Dedifferentiated amniotic fluid mesenchymal stem cell (primary cell): ENCODE data around the gene ATXN7L1.
A peak's percentile ranks its signal among the peaks of the same experiment; 100 is the strongest.

Experiments used
- DNase-seq: peaks from one replicate; pipeline ENCODE4 v3.0.0-alpha.2; 2016; ENCODE audit errors: extremely low spot score

Gene ATXN7L1

DNA sequence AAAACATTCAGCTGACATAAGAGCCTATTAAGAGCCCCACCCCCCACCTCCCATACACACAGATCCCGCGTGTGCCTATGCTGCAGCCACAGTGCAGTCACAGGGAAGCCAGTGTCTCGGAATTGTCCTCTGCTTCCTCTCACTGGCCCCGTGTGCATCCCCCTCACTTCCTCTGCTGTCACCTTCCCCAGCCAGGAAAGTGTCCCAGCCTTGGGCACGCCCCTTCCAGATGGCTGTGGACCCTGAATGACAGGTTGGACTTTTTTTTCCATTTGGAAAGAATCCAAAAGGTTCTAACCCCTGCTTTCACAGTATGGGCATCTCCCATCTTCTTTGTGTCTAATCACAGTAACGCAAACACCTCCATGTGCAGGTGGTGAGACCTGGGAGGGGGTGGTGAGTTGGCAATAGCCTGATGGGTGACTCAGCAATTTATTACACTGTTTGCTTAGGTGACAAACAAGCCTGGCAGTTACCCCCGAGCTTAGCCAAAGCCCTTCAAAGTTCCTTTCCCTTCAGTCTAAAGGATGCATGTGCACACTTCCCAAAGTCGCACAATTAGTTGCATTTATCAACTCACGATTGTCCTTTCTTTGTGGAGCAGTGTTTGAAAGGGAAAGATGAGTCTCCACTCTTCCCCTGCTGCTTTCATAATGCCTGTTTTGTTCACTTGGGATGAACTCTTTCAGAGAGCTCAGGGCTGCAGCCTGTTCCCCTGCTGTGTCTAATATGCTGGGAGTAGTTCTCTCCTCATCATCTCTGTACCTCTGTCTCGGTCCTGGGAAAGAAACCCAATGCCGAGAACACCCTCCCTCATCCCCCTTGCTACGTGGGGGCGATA, 227.6 kb downstream of the ATXN7L1 start:
- no peak for DNase-seq

DNA sequence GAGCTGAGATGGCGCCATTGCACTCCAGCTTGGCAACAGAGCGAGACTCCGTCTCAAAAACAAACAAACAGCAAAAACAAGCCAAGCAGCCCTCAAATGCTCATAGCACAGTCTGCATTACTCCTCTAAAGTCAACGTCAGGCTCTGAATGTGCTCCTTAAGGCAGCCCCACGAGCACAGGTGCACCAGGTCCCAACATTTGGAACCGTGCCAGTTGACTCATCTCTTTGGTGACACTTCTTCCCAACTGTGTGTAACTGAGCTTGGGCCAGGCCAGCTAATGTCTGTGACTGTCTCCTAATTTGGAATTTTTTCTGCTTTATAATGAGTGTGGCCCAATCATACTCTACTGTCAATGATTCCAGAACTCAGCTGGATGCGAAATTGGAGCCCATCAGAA, 228.8 kb downstream of the ATXN7L1 start:
- DNase-seq: no peak

DNA sequence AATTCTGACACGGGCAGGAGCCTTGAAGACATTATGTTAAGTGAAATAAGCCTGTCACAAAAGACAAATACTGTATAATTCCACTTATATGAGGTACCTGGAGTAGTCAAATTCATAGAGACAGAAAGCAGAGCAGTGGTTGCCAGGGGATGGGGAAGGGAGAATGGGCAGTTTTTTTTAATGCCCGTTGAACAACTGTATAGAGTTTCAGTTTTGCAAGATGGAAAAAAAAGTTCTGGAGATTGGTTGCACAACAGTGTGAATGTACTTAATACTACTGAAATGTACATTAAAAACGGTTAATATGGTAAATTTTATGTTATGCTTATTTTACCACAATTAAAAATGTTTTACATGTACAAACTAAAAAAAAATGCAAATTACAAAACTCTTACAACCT, 231.5 kb downstream of the ATXN7L1 start:
- DNase-seq: no peak

DNA sequence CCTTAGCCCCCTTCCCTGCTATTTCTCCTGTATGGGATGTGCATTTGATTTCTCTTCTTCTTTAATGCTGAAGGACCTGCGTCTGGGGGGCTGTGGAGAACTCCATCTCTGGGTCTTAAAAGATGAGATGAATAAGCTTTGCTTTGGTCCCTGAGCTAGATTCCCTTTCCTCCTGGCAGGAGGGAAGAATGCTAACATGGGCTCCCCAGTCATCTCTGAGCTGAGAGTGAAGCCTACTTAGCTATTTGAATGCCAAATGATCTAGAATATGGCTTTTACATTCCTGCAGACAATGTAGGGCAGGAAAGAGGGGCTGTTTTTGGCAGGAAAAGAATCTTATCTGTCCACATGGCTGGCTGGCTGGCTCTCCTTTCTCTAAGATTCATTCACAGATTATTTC, 232.5 kb downstream of the ATXN7L1 start:
- no peak for DNase-seq

DNA sequence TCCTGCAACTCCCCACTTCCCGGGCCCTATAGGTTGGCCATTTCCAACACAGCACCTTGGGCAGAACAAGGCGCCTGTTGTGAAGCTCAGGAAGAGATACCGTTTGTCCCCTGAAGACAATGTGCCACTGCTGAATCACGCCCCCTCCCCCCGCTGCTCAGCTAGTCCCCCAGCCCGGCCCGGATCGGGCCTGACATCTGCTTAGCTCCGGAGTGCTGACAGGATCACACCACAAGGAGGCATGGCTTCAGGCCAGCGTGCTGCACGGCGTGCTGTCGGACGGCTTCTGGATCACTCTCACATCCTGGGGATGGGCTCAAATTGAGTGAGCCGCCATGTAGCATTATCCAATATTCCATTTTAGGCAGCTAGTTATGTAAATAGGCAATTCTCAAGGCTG, 233.0 kb downstream of the ATXN7L1 start:
- no peak for DNase-seq

DNA sequence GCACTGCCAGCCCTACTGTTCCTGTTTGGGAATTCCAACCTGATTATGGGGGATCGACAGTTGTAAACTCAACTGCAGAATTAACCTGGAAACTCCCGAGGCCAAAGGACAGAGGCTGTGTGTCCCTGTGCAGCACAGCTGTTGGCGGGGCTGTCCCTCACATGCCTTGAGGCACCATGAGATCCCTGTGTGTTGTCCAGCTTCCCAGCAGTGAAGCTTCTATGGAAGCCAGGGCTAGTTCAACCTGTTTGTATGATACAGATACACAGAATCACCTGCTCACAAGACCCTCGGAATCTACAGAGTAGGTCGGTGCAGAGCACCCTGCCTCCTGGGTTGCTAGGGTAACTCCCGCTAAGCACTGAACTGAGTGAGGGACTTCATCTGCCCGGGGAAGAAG, 234.1 kb downstream of the ATXN7L1 start:
- no peak for DNase-seq

DNA sequence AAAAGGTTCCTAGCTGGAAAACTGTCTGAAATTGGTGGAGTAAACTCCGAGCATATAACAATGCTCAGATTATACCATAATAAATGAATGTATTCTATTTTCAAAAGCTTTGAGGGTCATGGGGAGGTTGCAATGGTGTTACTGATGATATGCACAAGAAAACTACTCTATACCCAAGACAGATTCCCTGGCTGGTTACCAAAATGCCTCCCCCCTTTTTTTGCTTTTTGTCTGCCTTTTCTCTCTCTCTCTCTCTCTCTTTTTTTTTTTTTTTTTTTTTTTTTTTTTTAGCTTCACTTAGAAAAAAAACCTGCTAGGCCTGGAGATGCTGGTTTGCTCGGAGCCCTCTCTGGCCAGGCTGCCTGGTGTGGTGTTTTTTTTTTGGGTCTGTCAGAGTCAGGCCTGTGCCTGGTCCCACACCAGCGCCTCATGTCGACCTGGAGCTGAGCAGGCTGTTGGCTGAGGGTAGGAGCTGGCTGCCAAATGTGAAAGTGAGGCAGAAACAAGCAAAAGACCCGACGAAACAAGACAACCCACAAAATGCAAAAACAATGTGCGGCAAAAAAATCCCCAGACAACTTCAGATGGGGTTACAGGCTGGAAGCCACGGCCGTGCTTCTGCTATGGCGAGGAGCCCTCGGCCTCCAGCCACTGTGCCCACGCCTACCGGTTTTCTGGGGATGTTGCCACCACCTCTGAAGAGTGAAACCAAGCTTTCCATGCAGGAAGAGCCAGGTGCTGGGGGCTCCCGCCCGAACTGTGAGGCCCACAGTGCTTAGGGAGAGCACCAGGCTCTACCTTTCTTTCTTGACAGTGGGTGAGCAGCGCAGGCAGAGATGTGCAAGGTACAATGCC, 235.2 kb downstream of the ATXN7L1 start:
- no peak for DNase-seq

DNA sequence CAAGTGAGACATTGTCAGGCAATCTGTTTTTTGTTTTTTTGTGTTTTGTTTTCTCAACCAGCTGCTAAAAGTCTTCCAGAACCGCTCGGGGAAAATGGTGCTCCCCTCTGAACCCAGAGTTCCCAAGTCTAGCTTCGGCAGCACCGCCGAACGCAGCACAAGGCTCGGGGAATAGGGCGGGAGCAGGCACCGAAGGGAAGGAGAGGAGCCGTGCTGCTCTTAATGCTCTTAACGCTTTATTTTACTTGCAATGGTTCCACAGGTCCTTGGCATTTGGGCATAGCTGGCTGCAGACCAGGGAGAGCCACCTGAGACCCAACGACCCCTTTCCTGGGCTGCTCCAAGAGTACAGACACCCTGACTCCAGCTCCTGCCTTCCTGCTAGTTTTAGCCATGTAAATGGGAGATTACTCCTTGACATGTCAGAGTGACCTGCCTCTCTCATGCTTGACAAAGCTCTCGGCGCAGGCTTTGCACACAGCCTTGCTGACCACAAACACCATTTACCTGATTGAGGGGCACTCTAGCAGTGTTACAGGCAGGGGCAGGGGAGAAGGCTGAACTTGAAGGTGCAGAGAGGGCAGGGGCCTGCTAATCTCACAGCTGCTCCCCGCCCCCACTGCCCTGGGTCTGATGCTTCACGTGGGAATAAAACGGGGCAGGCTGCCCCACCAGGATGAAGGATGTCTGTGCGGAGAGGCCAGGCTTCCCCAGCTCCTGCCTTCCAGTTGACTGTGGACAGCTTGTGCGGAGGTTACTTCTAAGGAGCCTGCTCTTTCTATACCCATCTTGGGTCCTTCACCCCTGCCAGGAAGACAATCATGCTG, 236.5 kb downstream of the ATXN7L1 start:
- no peak for DNase-seq

DNA sequence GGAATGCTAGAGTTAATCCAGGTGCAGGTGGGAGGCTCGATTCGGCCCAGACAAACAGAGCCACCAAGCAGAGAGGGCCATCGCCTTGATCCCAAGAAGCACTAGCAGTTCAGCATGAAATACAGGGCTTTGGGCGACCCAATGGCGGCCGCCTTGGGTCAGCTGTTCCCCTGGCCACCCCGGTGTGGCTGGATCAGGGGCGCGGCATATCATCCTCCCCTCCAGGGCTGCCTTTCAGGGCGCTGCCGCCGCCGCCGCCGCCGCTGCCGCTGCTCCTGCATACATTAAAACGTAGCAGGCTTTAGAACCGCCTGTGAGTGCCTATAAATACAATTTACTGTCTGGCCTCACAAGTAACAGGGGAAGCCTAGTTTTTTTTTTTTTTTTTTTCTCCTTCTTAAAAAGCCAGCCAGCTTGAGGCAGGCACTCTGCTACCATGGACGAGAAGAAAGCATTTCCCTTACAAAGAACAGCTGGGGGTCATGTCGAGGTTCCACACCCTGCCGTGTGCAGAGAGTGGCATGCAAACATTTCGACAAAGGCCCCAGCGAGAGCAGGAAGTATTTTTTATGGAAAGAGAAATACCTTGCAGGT, 237.4 kb downstream of the ATXN7L1 start:
- no peak for DNase-seq

DNA sequence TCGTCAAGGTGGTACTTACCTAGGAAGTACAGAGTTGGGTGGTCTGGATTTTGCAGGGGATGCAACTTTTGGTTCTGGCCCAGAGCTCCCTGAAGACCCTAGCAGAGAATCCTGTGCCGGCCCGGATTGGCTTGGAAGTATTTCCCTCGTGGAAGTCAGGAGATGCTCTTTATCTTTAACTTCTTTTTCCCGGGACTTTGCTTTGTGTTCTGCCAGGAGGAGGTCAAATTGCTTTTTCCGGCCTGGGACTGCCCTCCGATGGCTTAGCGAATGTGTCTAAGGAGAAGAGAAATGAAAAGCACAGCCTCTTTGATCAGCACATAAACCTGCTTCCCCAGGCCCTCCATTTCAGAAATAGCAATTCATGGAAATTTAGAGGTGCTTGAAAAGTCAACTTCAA, 238.1 kb downstream of the ATXN7L1 start:
- DNase-seq: no peak

DNA sequence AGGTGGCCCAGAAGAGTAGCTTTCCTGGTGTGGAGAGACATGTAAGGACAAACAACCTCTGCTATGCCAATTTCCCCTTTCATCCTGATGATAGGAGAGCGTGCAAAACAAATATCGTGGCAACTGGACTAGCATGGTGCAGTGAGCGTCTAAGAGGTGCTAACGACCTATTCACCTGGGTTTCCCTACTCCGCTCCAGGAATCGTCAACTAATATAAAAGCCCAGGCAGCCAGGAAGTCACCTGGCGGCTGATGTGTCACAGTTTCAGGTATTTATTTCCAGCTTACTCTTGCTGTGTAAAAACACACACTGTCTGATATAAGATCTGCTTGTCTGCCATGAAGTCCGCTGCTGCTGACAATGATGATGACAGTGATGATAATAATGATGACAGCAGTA, 238.6 kb downstream of the ATXN7L1 start:
- DNase-seq: no peak

DNA sequence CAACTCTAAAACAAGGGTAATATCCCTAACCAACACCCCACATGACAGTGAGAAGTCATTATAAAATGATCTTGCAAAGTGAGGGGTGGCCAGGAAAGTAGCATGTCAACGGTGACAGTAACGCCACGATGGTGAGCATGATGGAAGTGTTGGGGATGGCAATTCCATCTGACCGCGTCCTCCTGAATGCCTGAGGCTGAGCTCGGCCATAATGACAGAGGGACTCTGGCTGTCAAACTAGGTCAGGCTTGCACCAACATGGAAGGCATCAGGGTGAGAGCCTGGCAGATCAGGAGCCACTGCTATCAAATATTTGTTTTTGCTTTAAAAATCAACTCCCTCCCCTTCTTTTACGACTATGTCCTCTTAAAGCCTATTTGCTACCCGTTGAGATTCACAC, 239.4 kb downstream of the ATXN7L1 start:
- DNase-seq: no peak

DNA sequence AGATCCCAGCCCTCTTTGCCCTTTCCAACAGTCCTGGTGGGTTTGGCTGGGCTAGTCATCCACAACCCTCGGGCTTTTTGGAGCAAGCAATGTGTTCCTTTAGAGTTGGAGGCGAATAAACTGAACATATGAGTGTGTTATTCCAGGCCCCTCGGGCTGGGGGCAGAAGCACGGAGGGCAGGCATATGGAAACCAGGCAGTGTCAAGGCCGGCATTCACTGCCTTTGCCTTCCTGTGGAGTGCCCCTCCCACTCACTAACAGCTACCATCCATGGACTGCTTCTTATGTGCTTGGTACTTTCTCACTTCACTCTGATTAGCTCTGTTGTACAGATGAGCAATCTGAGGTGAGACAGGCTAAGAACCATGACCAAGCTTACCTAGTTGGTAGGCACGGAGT, 241.2 kb downstream of the ATXN7L1 start:
- DNase-seq: no peak

DNA sequence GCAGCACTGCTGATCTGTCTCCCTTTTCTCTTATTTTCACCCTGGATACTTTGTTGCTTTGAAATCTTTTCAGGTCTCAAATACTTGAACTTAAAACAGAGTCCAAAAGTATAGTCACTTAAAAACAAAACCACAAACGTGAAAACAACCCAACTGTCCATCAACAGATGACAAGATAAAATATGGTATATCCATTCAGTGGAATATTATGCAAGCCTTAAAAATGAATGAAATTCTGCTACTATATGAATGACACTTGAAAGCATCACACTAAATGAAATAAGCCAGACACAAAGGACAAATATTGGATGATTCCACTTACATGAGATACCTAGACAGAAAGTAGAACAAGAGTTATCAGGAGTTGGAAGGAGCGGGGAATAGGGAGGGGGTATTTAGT, 250.4 kb downstream of the ATXN7L1 start:
- DNase-seq: no peak

DNA sequence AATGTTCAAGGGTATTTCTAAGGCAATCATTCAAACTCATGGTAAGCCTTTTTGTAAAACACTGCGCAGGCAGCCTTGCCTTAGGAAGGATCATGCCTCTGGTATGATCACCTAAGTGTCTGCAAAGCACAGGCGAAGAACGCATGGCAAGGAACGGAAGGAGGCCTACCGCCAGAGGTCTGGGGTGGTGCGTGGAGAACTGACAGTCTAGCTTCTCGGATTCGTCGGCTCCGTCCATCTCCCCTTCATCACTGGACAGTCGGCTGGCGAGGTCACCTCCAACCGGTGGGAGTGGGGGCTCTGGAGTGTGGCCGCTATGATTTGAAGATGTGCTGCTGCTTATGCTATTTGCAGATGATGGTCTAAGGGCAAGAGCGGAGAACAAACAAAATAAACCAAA, 252.5 kb downstream of the ATXN7L1 start:
- DNase-seq: no peak

DNA sequence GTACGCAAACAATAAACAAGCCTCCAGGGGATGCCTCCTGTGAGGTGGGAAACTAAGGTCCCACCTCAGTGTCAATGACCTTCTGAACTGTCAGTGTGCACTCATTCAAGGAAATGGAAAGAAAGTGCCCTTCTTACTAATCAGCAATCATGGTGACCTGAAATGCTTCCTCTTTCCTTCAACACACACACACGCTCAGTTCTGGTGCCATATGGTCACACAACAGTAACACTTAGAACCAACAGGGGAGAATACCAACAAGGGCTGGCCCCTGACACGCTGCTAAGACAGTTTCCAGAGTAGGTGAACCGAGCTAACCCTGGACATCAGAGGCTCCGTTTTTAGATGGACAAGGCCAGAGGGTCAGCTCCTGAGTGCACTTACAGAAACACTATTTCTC, 253.0 kb downstream of the ATXN7L1 start:
- DNase-seq: no peak

DNA sequence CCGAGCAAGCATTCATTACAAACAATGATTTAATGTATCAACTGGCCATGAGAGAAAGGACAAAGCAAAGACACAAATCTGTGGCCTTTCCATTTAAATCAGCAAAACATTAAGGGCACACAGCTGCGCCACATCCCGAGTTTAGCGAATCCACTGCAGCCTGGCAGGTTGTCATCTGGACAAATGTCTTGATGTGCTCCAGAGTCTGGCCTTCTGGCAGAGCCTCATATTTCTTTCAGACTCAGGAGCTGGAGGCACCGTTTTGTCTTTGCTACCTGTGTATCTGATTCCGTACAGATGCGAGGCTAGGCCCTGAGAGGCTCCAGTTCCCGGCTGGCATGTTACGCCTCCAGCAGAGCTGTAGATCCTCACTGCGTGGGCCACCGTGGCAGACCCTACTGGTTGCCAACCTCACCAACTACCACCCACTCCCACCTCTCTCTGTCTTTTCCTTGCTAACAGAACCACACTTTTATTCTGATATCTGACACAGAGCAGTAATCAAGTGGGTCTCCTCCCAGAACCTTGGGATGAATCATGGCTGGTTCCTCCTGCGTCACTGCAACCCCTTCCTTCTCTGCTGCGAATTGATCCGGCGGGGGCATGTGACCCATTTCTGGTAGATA, 254.2 kb downstream of the ATXN7L1 start:
- no peak for DNase-seq

DNA sequence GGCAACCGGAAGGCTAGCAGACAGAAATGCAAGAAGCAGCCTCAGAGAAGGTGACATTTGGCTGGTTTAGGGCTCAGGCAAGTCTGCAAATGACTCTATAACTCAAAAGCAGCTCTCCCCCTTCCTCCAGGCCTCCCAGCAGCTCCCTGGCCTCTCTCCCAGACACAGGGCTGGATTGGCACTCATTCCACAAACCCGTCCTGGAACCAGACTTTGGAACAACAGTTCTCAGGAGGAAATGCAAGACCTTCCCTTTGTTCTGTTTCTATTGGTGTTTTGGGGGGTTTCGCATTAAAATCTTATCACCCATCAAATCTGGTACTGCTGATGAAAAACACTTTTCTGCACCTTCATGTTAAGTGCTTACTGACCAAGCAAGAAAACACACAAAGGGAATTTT, 254.8 kb downstream of the ATXN7L1 start:
- DNase-seq: peak; percentile 71

DNA sequence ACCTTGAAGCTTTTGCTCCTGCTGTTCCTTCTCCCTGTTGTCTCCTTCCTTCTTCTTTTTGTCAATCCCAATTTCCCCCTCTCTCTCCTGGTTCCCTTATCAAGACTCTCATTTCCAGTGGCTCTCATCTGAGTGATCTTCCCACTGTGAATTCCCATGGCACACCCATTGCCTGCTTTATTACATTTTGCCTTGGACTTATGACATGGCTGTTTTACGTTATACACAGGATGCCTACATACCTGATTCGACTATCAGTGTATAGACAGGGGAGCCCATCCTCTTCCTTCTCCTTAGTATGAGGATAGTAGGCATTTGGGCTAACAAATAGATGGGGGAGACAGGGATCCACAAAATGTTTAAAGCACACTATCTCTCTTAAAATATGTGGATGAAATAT, 255.2 kb downstream of the ATXN7L1 start:
- no peak for DNase-seq

DNA sequence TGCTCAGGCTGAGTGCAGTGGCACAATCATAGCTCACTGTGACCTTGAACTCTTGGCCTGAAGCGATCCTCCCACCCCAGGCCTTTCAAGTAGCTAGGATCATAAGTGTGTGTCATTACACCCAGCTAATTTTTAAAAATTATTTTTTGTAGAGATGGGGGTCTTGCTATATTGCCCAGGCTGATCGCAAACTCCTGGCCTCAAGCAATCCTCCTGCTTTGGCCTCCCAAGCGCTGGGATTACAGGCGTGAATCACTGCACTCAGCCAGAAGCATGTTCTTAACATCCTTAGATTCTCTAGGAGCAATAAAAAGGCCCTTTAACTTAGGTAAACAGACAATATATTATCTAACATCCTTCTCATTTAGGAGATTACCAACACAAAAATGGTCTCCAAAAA, 256.8 kb downstream of the ATXN7L1 start:
- DNase-seq: no peak

DNA sequence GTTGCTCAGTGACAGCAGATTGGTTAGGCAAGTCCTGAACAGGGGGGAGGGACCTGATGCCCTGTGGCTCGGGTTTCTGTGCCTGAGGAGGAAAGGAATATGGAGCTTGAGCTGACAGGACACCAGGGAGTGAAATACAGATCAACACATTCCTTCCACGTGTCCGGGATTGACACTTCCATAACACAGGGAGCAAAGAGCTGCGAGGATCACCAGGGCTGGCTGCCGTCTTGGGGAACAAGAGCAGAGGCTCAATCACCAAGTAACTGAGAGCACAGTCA, 258.4 kb downstream of the ATXN7L1 start:
- DNase-seq: no peak
